HG03378 (cell line): ENCODE results near the gene NDUFAB1.
"Not testable (repeated sequence)": the region's sequence is repeated elsewhere in the genome, so short reads cannot be mapped to it uniquely, and the experiment has no call there.

Experiments used
- ATAC-seq: cut with Tn5 transposase; IDR thresholded peaks from one replicate; pipeline ENCODE4 v1.9.1; 2021; ENCODE audit warnings: mild to moderate bottlenecking, moderate library complexity; ENCODE audit not compliant: unreplicated experiment

NDUFAB1 gene

GRCh38 chr16:23595951-23596720 lies at the start of gene NDUFAB1:
NDUFAB1 (minus strand) TSS chr16:23596316; CDS start chr16:23596290, 26 bp downstream.
- peak; percentile 81 for ATAC-seq

- no peak for ATAC-seq
Observed at GRCh38 chr16:23642246-23642774, 46.2 kb upstream of the NDUFAB1 start.

- peak; percentile 93 for ATAC-seq
Observed at GRCh38 chr16:23640931-23641765, 45.0 kb upstream of the NDUFAB1 start, which contains the start of the genes DCTN5 and PALB2. DCTN5 (plus strand) TSS chr16:23641466; CDS start chr16:23641543, 77 bp downstream. PALB2 (minus strand) TSS chr16:23641310; CDS start chr16:23641157, 153 bp downstream.

GRCh38 chr16:23640615-23640930 lies 44.5 kb upstream of the NDUFAB1 start:
- no peak for ATAC-seq

- no peak for ATAC-seq
Observed at GRCh38 chr16:23635958-23636357, 39.8 kb upstream of the NDUFAB1 start.

- no peak for ATAC-seq
Observed at GRCh38 chr16:23634461-23635036, 38.4 kb upstream of the NDUFAB1 start.

- ATAC-seq = not testable (repeated sequence)
Observed at GRCh38 chr16:23631874-23632273, 35.8 kb upstream of the NDUFAB1 start.

GRCh38 chr16:23629516-23629915 lies 33.4 kb upstream of the NDUFAB1 start:
- no peak for ATAC-seq

GRCh38 chr16:23624092-23624491 lies 28.0 kb upstream of the NDUFAB1 start:
- ATAC-seq = no peak

GRCh38 chr16:23615805-23616204 lies 19.7 kb upstream of the NDUFAB1 start:
- no peak for ATAC-seq

- ATAC-seq = no peak
Observed at GRCh38 chr16:23611936-23612335, 15.8 kb upstream of the NDUFAB1 start.

- not testable (repeated sequence) for ATAC-seq
Observed at GRCh38 chr16:23610905-23611304, 14.8 kb upstream of the NDUFAB1 start.

- ATAC-seq = no peak
Observed at GRCh38 chr16:23609929-23610328, 13.8 kb upstream of the NDUFAB1 start.

GRCh38 chr16:23608194-23608593 lies 12.1 kb upstream of the NDUFAB1 start:
- no peak for ATAC-seq

GRCh38 chr16:23607726-23608125 lies 11.6 kb upstream of the NDUFAB1 start:
- ATAC-seq = no peak

- ATAC-seq = no peak
Observed at GRCh38 chr16:23597003-23597756, 1.1 kb upstream of the NDUFAB1 start.

- peak; percentile 14 for ATAC-seq
Observed at GRCh38 chr16:23595246-23595950, 718 bp downstream of the NDUFAB1 start.

- no peak for ATAC-seq
Observed at GRCh38 chr16:23594186-23594585, 1.9 kb downstream of the NDUFAB1 start.

- ATAC-seq = no peak
Observed at GRCh38 chr16:23590181-23590580, 5.9 kb downstream of the NDUFAB1 start.

- no peak for ATAC-seq
Observed at GRCh38 chr16:23587726-23588125, 8.4 kb downstream of the NDUFAB1 start.
